Parathyroid adenoma (tissue), 2 donors: ENCODE data around the gene HPS5.
"Not testable (repeated sequence)": the region's sequence is repeated elsewhere in the genome, so short reads cannot be mapped to it uniquely, and the experiment has no call there.

ENCODE experiments used
- H2AFZ ChIP-seq: fragments of 300-600 bp; sonication (generic); one replicate; pipeline ENCODE4 v1.7.0; 2017; ENCODE audit warnings: antibody characterized with exemption, mild to moderate bottlenecking
- H3K27ac ChIP-seq: fragments of 300-600 bp; sonication (generic); one replicate; pipeline ENCODE4 v1.7.0; 2017
- H3K27me3 ChIP-seq: fragments of 300-600 bp; sonication (generic); one replicate; pipeline ENCODE4 v1.7.0; 2017; ENCODE audit warnings: low read length; ENCODE audit not compliant: control insufficient read depth, insufficient read depth
- H3K36me3 ChIP-seq: fragments of 300-600 bp; sonication (generic); one replicate; pipeline ENCODE4 v1.7.0; 2017; ENCODE audit warnings: low read length; ENCODE audit not compliant: control insufficient read depth, insufficient read depth
- H3K4me1 ChIP-seq: fragments of 300-600 bp; sonication (generic); one replicate; pipeline ENCODE4 v1.7.0; 2017; ENCODE audit warnings: control low read depth
- H3K4me2 ChIP-seq: fragments of 300-600 bp; sonication (generic); one replicate; pipeline ENCODE4 v1.7.0; 2017; ENCODE audit warnings: low read length
- H3K4me3 ChIP-seq: fragments of 300-600 bp; sonication (generic); one replicate; pipeline ENCODE4 v1.7.0; 2017; ENCODE audit warnings: low read depth, low read length
- H3K79me2 ChIP-seq: fragments of 300-600 bp; sonication (generic); one replicate; pipeline ENCODE4 v1.7.0; 2017; ENCODE audit warnings: control low read depth
- H3K9ac ChIP-seq: fragments of 300-600 bp; sonication (generic); one replicate; pipeline ENCODE4 v1.7.0; 2017; ENCODE audit warnings: mild to moderate bottlenecking
- H3K9me3 ChIP-seq: fragments of 300-600 bp; sonication (generic); one replicate; pipeline ENCODE4 v1.7.0; 2017; ENCODE audit warnings: low read length; ENCODE audit not compliant: control insufficient read depth
- TF ChIP-seq, protein P1 (sequence below): fragments of 300-600 bp; sonication (generic); IDR thresholded peaks from one replicate; pipeline ENCODE4 v1.7.0; 2017; ENCODE audit warnings: antibody characterized with exemption, mild to moderate bottlenecking
- donor health status: primary hyperparathyroidism.

HPS5 gene

GRCh38 chr11:18267335-18268133, 54.4 kb downstream of the HPS5 start:
- H3K36me3 ChIP-seq, H3K9ac ChIP-seq, H3K4me3 ChIP-seq, H2AFZ ChIP-seq, H3K4me2 ChIP-seq, H3K79me2 ChIP-seq, H3K4me1 ChIP-seq, H3K27me3 ChIP-seq, H3K9me3 ChIP-seq, H3K27ac ChIP-seq: not testable (repeated sequence)

GRCh38 chr11:18265949-18266348, 56.0 kb downstream of the HPS5 start, which contains the start of gene SAA1:
Gene SAA1 (plus strand): TSS chr11:18266264. CDS start chr11:18266888, 624 bp downstream.
- Histone ChIP-seq H3K36me3 (no peaks in the 10 kb centered on the region), H3K79me2 (no peaks in the 10 kb centered on the region), H3K4me1 (no peaks in the 10 kb centered on the region), H2AFZ (no peak within 1 kb of the TSS), H3K9ac (no peak within 1 kb of the TSS), H3K27me3 (no peaks in the 10 kb centered on the region), H3K4me3 (no peak within 1 kb of the TSS), H3K27ac (no peak within 1 kb of the TSS), H3K4me2 (no peak within 1 kb of the TSS), H3K9me3 (no peaks in the 10 kb centered on the region)
- TF ChIP-seq, protein P1, sequence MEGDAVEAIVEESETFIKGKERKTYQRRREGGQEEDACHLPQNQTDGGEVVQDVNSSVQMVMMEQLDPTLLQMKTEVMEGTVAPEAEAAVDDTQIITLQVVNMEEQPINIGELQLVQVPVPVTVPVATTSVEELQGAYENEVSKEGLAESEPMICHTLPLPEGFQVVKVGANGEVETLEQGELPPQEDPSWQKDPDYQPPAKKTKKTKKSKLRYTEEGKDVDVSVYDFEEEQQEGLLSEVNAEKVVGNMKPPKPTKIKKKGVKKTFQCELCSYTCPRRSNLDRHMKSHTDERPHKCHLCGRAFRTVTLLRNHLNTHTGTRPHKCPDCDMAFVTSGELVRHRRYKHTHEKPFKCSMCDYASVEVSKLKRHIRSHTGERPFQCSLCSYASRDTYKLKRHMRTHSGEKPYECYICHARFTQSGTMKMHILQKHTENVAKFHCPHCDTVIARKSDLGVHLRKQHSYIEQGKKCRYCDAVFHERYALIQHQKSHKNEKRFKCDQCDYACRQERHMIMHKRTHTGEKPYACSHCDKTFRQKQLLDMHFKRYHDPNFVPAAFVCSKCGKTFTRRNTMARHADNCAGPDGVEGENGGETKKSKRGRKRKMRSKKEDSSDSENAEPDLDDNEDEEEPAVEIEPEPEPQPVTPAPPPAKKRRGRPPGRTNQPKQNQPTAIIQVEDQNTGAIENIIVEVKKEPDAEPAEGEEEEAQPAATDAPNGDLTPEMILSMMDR = no peak

GRCh38 chr11:18264677-18265555, 57.0 kb downstream of the HPS5 start:
- Histone ChIP-seq H3K27ac (no peak overlapping the region), H3K79me2 (no peaks in the 10 kb centered on the region), H3K4me3 (no peak overlapping the region), H3K4me2 (no peak overlapping the region), H2AFZ (no peak overlapping the region), H3K9ac (no peak overlapping the region), H3K9me3 (no peaks in the 10 kb centered on the region), H3K4me1 (no peaks in the 10 kb centered on the region), H3K27me3 (no peaks in the 10 kb centered on the region), H3K36me3 (no peaks in the 10 kb centered on the region)
- TF ChIP-seq, protein P1 = no peak

DNA sequence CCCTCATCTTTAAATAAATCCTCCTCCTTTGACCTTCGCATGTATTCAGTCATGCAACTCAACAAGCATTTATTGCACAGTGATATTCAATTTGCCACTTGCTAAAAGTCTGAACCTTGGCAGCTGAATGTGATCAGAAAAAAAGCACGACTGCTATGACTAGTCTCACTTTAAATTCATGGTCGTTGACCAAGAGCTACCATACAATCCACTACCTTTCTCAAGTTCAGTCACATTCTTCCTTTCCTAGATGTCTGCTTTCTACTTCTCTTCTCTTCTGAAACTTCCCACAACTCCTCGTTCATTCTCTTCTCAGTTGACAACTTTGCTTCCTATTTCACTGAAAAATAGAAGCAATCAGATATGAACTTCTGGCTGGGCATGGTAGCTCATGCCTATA, 57.9 kb downstream of the HPS5 start:
- Histone ChIP-seq H3K36me3 (no peaks in the 10 kb centered on the region), H2AFZ (no peak overlapping the region), H3K27me3 (no peaks in the 10 kb centered on the region), H3K27ac (no peak overlapping the region), H3K9ac (no peak overlapping the region), H3K4me1 (no peaks in the 10 kb centered on the region), H3K4me3 (no peak overlapping the region), H3K4me2 (no peak overlapping the region), H3K9me3 (no peaks in the 10 kb centered on the region), H3K79me2 (no peaks in the 10 kb centered on the region)
- TF ChIP-seq, protein P1 = no peak

- H3K79me2 ChIP-seq, H3K4me3 ChIP-seq, H3K9ac ChIP-seq, H3K27me3 ChIP-seq, H3K4me1 ChIP-seq, H3K4me2 ChIP-seq, H3K36me3 ChIP-seq, H3K27ac ChIP-seq, H3K9me3 ChIP-seq, H2AFZ ChIP-seq: not testable (repeated sequence)
Measured at GRCh38 chr11:18262681-18263350, 59.1 kb downstream of the HPS5 start.
